NCI-H748 (cell line): ENCODE data around the gene PAK5.
A peak's percentile ranks its signal among the peaks of the same experiment; 100 is the strongest.

ENCODE experiments used
- DNase-seq: peaks from one replicate; lab custom pipeline; 2025; ENCODE audit not compliant: unreplicated experiment; lab: John Stamatoyannopoulos, UW

The PAK5 gene

DNA sequence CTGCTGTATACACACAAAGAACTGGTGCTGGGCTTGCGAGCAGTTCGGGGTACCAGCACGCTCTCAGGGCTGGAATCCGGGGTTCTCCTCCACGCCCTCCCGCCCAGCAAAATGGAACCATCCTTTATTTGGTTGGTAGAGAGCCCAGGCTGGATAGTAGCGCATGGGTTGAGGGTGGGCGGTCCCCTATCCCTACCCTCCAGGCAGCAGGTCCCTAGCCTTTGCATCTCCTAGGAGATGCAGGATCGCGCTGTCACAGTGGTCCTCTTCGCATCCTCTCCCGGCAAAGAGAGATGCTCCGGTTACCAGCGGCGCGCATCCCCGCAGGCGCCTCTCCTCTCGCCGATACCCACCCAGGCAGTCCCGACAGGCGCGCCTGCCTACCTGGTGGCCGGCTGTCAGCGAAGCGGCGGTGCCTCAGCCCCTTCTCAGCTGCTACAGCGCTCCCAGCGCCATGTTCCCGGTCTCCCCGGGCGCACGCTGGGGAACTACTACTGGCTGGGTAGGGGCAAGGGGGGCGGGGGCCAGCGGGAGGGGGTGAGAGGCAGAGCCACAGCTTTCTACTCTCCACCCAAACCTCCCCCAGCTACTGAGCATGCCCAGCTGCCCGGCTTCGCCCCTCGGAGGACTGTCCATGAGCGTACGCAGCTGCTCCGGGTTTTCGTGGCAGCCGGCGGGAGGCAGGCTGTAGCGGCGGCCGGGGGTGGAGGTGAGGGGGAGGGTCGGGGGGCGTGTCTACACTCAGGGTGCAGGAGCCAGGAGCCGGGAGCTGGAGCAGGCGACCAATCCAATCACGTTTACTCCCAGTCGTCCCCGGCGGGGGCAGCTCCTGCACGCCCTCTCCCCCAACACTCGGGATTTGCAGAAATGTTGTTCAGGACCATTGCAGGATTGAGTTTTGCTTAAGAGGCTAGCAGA lies at the start of gene PAK5:
Gene PAK5, minus strand, starts transcription at position 699 of the 918 bp plus-strand sequence. CDS start 194,748 bp downstream, outside the sequence.
- DNase-seq: peak; percentile 99

DNA sequence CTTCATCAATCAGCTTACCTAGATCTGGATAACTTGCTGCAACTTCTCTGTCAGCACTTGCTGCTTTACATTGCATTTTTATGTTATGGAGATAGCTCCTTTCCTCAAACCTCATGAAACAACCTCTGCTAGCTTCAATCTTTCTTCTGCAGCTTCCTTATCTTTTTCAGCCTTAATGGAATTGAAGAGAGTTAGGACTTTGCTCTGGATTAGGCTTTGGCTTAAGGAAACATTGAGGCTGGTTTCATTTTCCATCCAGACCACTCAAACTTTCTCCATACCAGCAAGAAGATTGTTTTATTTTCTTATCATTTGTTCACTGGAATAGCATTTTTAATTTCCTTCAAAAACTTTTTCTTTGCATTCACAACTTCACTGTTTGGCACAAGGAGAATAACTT lies 48.8 kb upstream of the PAK5 start:
- no peak for DNase-seq

DNA sequence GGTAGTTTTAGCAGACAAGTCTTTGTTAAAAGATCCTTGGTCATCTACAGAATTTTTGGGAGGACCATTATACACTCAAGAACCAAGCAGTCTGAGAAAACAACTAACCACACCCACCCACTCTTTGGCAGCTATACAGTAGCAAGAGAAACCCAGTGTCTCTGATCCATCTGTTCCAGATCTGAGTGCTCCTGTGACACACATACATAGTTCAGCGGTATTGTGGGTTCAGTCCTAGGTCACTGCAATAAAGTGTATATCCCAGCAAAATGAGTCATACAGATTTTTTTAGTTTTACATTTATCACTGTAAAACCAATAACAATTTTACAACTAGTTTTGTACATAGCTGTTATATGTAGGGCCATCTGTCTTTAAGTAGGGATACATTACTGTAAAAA lies 47.4 kb upstream of the PAK5 start:
- DNase-seq: no peak

DNA sequence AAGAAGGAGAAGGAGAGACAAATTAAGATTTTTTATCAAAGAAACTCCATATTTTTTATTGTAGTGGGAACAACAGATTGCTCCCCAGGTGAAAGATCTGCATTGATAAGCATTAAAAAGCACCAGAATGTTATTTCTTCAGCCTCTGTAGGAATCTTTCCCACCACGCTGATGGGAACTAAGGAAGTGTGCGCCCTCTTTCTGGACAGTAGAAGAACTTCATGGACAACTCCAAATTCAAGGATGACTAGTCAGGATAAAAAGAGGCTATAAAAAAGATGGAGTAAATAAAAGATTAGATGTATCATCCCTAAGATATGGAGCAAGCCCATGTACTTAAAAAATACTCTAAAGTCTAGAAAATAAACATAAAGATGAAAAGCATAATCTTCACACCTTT lies 45.8 kb upstream of the PAK5 start:
- peak; percentile 41 for DNase-seq

DNA sequence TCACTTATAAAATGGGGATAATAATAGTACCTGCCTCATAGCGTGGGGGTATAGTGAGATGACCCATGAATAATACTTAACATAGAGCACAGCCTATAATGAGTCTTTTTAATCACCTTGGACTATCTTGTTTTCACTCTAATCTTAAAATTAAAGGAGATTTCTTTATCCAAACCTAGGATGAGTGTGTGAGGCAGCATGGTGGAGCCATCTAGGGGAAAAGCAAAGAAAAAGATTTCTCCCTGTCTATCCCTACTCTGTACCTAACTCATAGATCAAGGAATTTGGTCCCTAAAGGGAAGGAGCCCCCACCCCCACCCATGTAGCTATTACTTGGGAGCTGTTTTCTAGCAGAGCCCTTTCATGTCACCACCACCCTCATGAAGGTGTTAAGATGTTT lies 45.2 kb upstream of the PAK5 start:
- DNase-seq: peak; percentile 46

DNA sequence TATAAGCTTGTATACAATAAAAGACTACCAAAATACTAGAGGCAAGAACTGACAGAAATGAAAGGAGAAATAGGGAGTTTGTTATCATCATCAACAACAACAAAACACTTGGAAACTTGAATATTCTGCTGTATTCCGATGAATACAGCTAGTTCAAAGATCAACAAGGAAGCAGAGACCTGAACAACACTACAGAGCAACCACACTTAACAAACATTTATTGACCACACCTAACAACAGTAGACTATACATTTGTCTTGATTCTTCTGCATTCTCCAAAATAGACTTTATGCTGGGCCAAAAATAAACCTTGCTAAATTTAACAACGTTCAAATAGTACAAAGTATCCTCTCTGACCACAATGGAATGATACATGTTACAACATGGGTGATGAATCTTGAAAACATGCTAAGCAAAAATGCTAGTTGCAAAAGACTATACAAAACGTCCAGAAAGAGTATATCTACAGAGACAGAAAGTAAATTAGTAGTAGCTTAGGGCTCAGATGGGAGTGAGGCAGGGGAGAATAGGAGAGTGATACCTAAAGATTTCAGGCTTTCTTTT lies 39.1 kb upstream of the PAK5 start:
- no peak for DNase-seq

DNA sequence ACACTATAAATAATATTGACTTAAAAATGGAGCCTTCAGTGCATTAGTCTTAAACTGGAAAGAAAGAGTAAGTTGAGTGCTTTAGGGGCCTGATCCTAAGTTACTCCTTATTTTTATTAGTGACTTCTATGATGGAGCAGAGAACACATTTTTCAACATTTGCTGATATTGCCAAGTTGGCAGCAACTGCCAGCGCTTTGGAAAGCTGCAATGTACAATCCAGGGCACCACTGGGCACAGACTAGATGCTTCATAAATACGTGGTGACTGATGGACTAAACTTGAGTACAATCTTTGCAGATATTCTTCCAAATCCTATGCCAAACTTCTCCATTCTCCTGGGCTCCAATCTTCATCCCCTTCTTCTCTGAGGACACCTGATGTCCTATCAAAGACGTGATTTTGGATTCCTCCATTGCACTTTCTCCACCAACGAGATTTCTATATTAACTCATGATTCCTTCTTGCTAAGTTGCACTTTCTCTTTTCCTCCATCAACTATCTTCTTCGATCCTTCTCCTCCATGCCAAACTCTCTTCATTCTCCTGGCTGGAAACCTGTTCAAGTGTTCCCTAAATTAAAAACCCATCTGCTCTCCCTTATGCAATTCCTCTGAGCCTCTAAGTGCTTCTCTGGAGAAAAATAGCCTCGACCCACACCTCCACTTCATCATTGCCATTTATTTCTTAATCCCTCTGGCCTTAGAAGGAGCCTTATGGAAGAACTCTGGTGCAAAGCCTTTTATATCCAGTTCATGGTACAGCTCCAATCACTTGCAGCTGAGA lies 28.5 kb upstream of the PAK5 start:
- DNase-seq: no peak

DNA sequence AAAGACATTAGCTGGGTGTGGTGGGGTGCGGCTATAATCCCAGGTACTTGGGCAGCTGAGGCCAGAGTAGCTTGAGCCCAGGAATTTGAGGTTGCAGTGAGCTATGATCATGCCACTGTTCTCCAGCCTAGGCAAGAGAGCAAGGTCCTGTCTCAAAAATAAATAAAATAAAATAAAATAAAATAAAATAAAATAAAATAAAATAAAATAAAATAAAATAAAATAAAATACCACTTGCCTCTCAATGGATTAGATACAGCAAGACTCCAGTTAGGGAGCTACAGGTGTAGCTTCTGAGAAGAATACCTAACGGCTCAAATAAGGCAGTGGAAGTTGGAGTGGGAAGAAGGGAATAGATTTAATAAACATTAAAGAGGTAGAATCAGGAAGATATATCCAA lies 13.7 kb upstream of the PAK5 start:
- no peak for DNase-seq

DNA sequence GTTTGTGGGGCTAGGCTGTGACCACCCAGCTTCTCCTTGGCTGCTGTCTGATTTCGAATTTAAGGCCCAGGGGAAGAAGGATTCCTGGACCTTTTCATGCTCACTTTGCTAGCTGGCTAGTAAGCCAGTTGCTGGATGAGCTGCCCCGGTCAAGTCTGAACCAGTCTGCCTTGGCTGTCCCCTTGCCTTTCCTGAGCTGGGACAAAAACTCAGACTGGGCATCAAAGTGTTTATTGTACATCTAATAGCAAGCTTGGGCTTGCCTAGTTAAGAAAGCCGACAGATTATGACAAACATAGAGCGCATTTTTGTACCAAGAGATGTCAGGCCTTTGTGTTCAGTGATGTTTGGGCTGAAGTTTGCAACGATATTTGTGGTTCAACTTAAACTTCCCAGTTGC lies 750 bp upstream of the PAK5 start:
- DNase-seq: no peak

DNA sequence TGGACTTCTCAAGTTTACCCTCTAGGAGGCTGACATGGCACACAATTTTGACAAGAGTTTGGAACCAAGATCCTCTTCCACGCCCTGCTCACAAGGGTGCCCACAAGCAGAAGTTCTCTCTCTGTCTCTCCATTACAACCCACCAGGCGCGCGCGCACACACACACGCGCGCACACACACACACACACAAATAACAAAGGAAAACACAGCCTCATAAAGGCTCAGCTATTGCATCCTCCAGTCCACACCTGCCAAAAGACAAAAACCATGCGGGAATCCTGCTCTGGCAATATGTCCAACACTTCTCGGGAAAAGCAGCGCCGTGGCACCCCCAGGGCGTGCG lies 870 bp downstream of the PAK5 start:
- DNase-seq: peak; percentile 95

DNA sequence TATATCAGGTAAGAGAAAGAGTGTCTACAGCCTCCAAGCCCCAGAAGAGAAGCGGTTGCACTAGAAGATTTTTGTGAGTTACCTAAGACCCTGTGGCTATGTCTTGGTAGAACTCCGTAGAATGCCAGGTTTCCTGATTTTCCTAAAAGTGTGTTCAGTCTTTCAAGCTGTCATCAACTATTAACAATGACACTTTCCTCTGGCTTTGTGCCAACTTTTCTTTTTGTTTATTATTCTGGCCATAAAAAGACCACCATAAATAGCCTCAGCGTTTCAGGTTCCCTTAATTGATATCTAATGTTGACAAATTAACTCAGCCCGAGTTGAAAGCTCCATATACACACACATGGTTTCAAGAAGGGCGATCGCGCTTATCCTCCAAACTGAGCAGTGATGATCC lies 1.2 kb downstream of the PAK5 start:
- peak; percentile 94 for DNase-seq

DNA sequence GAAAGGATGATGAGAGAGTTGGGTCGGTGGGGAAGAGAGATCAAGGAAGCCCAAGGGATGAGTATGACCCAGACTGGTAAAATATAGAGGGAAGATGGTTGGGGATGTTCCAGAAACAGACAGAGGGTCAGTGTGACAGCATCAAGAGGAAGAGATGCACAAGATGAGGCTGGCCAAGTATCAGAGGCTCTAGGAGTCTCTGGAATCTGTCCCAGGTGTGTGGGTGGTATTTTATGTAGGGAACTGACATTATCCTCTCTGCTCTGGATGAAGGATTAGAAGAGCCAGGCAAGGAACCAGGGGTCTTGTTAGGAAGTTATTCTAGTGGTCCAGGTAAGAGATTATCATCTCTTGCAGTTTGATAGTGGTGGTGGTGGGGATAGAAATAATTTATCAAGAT lies 3.6 kb downstream of the PAK5 start:
- no peak for DNase-seq

DNA sequence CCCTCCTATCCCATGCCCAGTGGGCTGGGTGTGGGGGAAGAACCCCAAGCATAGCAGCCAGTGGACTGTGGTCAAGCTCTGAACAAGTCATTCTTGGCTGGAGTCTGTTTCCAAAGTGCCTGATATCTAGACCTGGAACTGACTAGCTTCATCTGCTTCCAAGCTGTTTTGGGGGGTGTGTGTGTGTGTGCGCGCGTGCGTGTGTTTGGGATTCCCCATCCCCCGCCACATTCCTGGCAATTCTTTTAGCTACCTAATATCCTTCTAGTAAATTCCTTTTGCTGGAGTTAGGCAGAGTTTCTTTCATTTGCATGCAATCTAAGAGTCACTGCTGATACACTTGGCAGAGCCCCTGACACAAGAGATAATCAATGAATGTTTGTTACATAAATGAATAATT lies 7.8 kb downstream of the PAK5 start:
- peak; percentile 16 for DNase-seq

DNA sequence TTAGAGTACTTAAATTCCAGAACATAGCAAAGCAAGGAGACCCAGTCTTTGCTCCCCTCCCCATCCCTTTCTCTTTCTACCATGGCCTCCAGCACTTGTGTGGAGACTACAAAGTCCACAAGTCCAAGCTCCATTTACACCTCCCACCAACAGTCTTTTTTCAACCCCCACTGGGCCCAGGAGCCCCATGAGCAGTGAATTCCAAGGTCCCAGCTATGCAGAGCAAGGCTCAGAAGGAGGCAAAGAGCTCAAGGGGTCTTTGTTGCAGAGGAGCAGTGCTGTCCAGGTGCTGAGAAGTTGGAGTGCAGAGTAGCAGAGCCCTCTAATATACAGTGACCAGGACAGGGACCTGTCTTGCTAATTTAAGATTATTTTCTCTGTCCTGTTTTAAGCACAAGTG lies 9.0 kb downstream of the PAK5 start:
- DNase-seq: no peak

DNA sequence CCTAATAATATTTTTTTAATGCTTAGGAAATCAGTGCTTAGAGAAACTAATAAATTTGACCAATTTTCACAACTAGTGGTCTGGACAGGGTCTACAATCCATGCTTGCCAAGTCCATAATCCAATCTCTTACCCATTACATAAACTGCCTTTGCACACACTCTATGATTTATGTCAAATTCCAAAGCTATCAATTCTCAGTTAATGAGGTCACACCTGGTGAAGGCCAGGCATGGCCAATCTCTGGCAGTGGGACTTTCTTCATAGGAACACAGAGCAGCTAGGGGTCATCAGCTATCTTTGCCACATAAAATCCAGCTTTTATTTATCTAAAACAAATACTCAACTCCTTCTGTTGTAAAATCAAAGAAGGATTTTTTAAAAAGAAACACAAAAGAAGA lies 21.2 kb downstream of the PAK5 start:
- DNase-seq: no peak

DNA sequence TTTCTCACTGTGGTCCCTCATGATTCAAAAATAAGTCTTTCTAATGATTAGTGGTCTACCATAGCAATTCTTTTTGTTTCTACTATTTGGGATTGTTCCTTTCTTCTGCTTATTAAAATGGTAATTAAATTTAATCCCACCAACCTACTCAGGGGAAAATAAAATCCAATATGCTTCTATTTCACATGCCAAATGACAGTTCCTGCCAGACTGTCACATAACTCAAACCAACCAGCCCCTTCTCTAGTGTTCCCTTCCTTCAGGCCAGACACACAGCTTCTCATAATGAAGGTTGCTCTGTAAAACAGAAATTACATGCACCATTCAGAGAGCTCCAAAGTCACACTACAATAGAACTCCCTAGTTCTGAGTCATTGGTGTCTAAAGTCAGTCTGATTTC lies 23.2 kb downstream of the PAK5 start:
- no peak for DNase-seq

DNA sequence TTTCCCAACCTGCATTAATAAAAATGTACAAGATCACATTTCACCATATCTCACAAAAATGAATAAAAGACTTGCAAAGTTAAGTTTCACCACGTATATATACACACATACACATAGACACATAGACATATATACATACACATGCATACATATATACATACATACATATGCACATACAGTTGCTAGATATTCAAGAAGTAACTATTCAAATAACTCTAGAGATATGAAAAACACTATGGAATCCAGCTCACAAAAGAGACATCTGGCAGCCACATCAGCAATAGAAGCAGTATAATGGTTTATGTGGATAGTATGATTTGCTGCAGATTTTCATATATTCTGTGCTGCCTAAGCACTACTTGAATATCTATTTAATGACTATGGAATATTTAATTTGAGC lies 28.1 kb downstream of the PAK5 start:
- DNase-seq: no peak

DNA sequence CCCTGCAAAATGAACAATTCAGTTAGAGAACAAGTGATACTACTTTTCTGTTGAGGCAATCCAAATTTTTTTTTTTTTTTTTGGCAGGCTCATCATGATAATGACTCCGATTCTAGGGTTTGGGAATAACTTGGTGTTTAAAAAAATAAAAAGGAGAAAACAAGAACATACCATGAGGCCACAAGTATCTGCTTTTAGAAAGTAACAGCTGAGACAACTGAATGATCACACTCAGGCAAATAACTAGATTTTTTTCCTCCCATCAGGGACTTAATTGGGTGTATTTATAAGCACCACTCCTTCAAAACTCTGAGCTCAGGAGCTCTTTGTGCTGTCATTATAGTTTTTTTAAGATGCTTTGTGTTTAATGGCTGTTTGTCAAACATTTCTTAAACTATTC lies 29.6 kb downstream of the PAK5 start:
- no peak for DNase-seq

DNA sequence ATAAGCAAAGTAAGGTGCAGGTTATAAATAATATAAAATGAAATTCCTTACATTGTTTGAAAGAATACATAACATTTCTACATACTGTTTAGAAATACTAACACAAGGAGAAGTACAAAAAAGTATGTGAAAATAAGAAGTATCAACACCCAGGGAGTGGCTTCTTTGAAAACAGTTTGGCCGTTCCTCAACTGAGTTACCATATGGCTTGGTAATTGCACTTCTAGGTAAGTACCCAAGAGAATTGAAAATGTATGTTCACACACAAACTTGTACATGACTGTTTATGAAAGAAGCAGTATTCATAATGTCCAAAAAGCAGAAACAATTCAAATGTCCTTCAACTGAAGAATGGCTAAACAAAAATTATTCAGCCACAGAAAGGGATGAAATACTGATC lies 30.7 kb downstream of the PAK5 start:
- no peak for DNase-seq

DNA sequence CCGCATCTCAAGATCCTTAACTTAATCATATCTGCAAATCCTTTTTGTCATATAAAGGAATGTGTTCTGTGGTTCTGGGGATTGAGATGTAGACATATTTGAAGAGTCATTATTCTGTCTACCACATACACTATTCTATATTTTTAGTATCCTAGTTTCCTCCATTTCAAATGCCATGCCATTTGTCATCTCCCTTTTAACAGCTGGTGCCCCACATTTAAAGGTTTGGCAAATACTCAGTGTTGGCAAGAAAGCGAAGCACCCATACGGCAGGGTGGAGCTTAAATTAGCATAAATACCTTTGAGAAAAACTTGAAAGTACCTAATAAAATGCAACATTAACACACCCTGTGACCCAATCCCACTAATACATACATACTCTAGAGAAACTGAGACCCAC lies 31.7 kb downstream of the PAK5 start:
- DNase-seq: no peak

DNA sequence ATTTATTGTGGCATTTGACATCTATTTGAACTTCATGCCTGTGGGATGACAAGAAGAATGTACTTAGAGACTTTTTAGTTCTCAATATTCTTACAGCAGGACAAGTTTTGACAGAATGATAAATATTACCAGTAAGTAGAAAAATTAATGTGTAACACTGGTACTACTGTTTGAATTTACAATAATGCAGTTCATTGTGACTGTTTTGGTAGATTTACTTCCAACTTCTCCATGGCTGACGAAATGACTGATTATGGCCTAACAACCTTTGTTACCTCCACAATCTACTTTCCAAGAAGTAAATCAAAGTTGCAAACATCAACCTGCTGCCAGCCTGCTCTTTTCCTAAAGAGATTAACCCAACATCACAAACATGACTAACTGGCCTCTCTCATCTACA lies 38.5 kb downstream of the PAK5 start:
- DNase-seq: no peak

DNA sequence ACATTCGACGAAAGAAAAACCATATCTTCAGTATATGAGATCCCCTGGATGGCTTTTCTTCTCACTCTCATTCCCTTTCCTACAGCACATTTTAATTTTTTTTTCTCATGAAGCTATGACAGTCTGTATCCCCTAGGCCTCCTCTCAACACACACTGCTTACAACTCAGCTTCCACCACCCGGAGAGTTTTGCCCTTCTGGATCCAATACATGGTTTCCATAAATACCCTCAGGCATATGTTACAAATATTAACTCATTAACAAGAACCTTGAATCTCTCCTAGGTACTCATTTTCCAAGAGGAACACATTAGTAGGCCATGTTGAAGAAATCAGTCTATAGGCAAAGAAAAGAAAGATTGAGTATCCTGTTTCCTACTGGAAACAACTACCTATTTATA lies 44.0 kb downstream of the PAK5 start:
- DNase-seq: no peak
